PC-3 (cell line): Measurements from ENCODE around the gene PRDM15. TPM values are rescaled to one million over a fixed set of nuclear protein-coding genes. Genes with fewer than 3 reads are reported as not detected.

Source experiments
- ATAC-seq: fragments of 200-7000 bp; cut with Tn5 transposase; 2 replicates; pipeline ENCODE4 v1.9.1; 2020; ENCODE audit warnings: mild to moderate bottlenecking, moderate library complexity
- BruUV-seq: library from RNA; stranded (reverse); fragments of 400-500 nt; replicated peaks from 2 replicates; lab custom pipeline; 2021; lab: Mats Ljungman, UMichigan
- CTCF ChIA-PET: fragments of 300-600 bp; sonication (Branson Sonifier 250); formaldehyde crosslinking; loops from one replicate; lab custom pipeline; 2022; ENCODE audit warnings: antibody characterized with exemption; lab: Charles Lee
- POLR2A ChIA-PET: fragments of 300-600 bp; sonication (Branson Sonifier 250); formaldehyde crosslinking; loops from one replicate; lab custom pipeline; 2022; ENCODE audit warnings: antibody characterized with exemption; ENCODE audit not compliant: unreplicated experiment; lab: Charles Lee
- DNase-seq: peaks from one replicate; pipeline ENCODE4 v3.0.0-alpha.2; 2015
- H2AFZ ChIP-seq: fragments of 300-600 bp; sonication (generic); 2 replicates; pipeline ENCODE4 v1.6.0; 2016; ENCODE audit warnings: antibody characterized with exemption, low read length
- H3F3A ChIP-seq: fragments of 300-600 bp; sonication (generic); one replicate; pipeline ENCODE4 v1.6.0; 2017; ENCODE audit warnings: antibody characterized with exemption, low read length, control low read depth, mild to moderate bottlenecking; ENCODE audit not compliant: unreplicated experiment
- H3K27ac ChIP-seq: fragments of 300-600 bp; sonication (generic); 2 replicates; pipeline ENCODE4 v1.5.1; 2016; ENCODE audit warnings: mild to moderate bottlenecking, low read length
- H3K27me3 ChIP-seq: fragments of 300-600 bp; sonication (generic); 2 replicates; pipeline ENCODE4 v1.6.1; 2016; ENCODE audit warnings: low read length, mixed read lengths
- H3K36me3 ChIP-seq: fragments of 300-600 bp; sonication (generic); 2 replicates; pipeline ENCODE4 v1.6.1; 2016; ENCODE audit warnings: low read depth, mixed run types, low read length, mixed read lengths
- H3K4me1 ChIP-seq: fragments of 300-600 bp; sonication (generic); 2 replicates; pipeline ENCODE4 v1.5.1; 2016; ENCODE audit warnings: low read length; ENCODE audit not compliant: insufficient read depth
- H3K4me2 ChIP-seq: fragments of 300-600 bp; sonication (generic); 2 replicates; pipeline ENCODE4 v1.6.0; 2016; ENCODE audit warnings: low read length
- H3K4me3 ChIP-seq: fragments of 300-600 bp; sonication (generic); 2 replicates; pipeline ENCODE4 v1.5.1; 2016; ENCODE audit warnings: mild to moderate bottlenecking, low read length, mixed read lengths
- H3K79me2 ChIP-seq: fragments of 300-600 bp; sonication (generic); 2 replicates; pipeline ENCODE4 v1.6.1; 2017; ENCODE audit warnings: low read length, mixed read lengths
- H3K9ac ChIP-seq: fragments of 300-600 bp; sonication (generic); 2 replicates; pipeline ENCODE4 v1.6.0; 2016; ENCODE audit warnings: mild to moderate bottlenecking, low read length
- H3K9me2 ChIP-seq: fragments of 300-600 bp; sonication (generic); replicated peaks from 2 replicates; pipeline ENCODE4 v1.6.1; 2016; ENCODE audit warnings: mixed run types, low read length, mixed read lengths
- H3K9me3 ChIP-seq: fragments of 300-600 bp; sonication (generic); 2 replicates; pipeline ENCODE4 v1.6.1; 2016; ENCODE audit warnings: low read length, mixed read lengths
- H4K20me1 ChIP-seq: fragments of 300-600 bp; sonication (generic); 2 replicates; pipeline ENCODE4 v1.6.1; 2016; ENCODE audit warnings: low read length, mixed read lengths
- CTCF ChIP-seq: fragments of 300-600 bp; sonication (generic); conservative IDR thresholded peaks from 2 replicates; pipeline ENCODE4 v1.5.1; 2017; ENCODE audit warnings: antibody characterized with exemption, low read depth, mild to moderate bottlenecking, low read length
- EZH2 ChIP-seq: fragments of 300-600 bp; sonication (generic); IDR thresholded peaks from one replicate; pipeline ENCODE4 v1.6.1; 2017; ENCODE audit warnings: antibody characterized with exemption, mild to moderate bottlenecking, low read length; ENCODE audit not compliant: unreplicated experiment
- EZH2phosphoT487 ChIP-seq: fragments of 300-600 bp; sonication (generic); IDR thresholded peaks from 2 replicates; pipeline ENCODE4 v1.6.1; 2018; ENCODE audit warnings: mild to moderate bottlenecking, antibody characterized with exemption, low read length, borderline replicate concordance
- intact Hi-C: fragments of 100-400 bp; cut with micrococcal nuclease; formaldehyde crosslinking; loops from 2 replicates; pipeline ENCODE4 v1.9.0; 2023
- total RNA-seq: library from RNA; depleted of rRNA; stranded (reverse); fragments of >200 nt; gene quantifications from 2 replicates; pipeline ENCODE4 v1.2.3, GENCODE V29; 2014

The PRDM15 gene
- total RNA-seq, 1 experiment from 2014 or later, result 13.4 TPM

GRCh38 chr21:41753006-41753898, 125.9 kb downstream of the PRDM15 start:
- CTCF ChIA-PET, result no interaction called here
- no peak overlapping the region for H3K9ac ChIP-seq
- TF ChIP-seq CTCF (no peak), EZH2phosphoT487 (no peak), EZH2 (no peak)
- H3K9me2 ChIP-seq, result no peaks in the 10 kb centered on the region
- no peaks in the 10 kb centered on the region for H3K9me3 ChIP-seq
- H3K4me1 ChIP-seq, result peaks cover 70% of the 10 kb centered on the region
- intact Hi-C loops, result no loop called here
- BruUV-seq, result no TSS peak
- peaks cover 92% of the 10 kb centered on the region for H3K36me3 ChIP-seq
- H3F3A ChIP-seq, result peaks cover 4% of the 10 kb centered on the region
- ATAC-seq, result no peak
- H3K79me2 ChIP-seq, result peaks cover 98% of the 10 kb centered on the region
- H2AFZ ChIP-seq, result no peak overlapping the region
- no peak for DNase-seq
- POLR2A ChIA-PET, result interaction anchor here (1.4 kb wide), 1 partner anchor 8 kb away, joined by 6 read pairs; no protein-coding TSS in a partner anchor
- H3K4me3 ChIP-seq, result no peak overlapping the region
- H3K27me3 ChIP-seq, result no peaks in the 10 kb centered on the region
- peak overlapping the region; percentile 22; the same call in 1 of the 2 replicates for H3K4me2 ChIP-seq
- no peak overlapping the region for H3K27ac ChIP-seq
- peaks cover 93% of the 10 kb centered on the region for H4K20me1 ChIP-seq

GRCh38 chr21:41752231-41752681, 126.9 kb downstream of the PRDM15 start:
- ATAC-seq (peak; percentile 85), DNase-seq (peak; percentile 81)
- peak overlapping the region; percentile 13 for H3K4me2 ChIP-seq
- H3K79me2 ChIP-seq, result peaks cover 100% of the 10 kb centered on the region
- H3K4me3 ChIP-seq, result no peak overlapping the region
- no TSS peak for BruUV-seq
- CTCF ChIA-PET, result interaction anchor here (0.9 to 1.1 kb wide), 3 partner anchors 16 to 140 kb away, joined by 3 to 4 read pairs (median 3); no protein-coding TSS in a partner anchor
- peaks cover 96% of the 10 kb centered on the region for H3K36me3 ChIP-seq
- no peak for TF ChIP-seq CTCF
- H3K27ac ChIP-seq, result peak overlapping the region; percentile 53; the same call in 1 of the 2 replicates
- peaks cover 67% of the 10 kb centered on the region for H3K4me1 ChIP-seq
- peaks cover 4% of the 10 kb centered on the region for H3F3A ChIP-seq
- H4K20me1 ChIP-seq, result peaks cover 100% of the 10 kb centered on the region
- no peaks in the 10 kb centered on the region for H3K9me2 ChIP-seq
- intact Hi-C loops, result no loop called here
- no peaks in the 10 kb centered on the region for H3K9me3 ChIP-seq
- H2AFZ ChIP-seq, result no peak overlapping the region
- H3K9ac ChIP-seq, result no peak overlapping the region
- no peaks in the 10 kb centered on the region for H3K27me3 ChIP-seq
- POLR2A ChIA-PET, result interaction anchor here (0.5 to 1.4 kb wide), 7 partner anchors 9 to 468 kb away, joined by 3 to 6 read pairs (median 3); no protein-coding TSS in a partner anchor
